BLaER1 (cell line): ENCODE measurements around the gene MNDA.
"Not testable (repeated sequence)": the region's sequence is repeated elsewhere in the genome, so short reads cannot be mapped to it uniquely, and the experiment has no call there.

Source experiments
- H3K27ac ChIP-seq: shearing (Covaris generic); formaldehyde crosslinking; 2 replicates; pipeline ENCODE4 v1.8.1; 2022
- H3K27me3 ChIP-seq: shearing (Covaris generic); formaldehyde crosslinking; 2 replicates; pipeline ENCODE4 v1.8.1; 2022
- H3K36me3 ChIP-seq: shearing (Covaris generic); formaldehyde crosslinking; 2 replicates; pipeline ENCODE4 v1.8.1; 2022
- H3K4me1 ChIP-seq: shearing (Covaris generic); formaldehyde crosslinking; 2 replicates; pipeline ENCODE4 v1.8.1; 2022
- H3K4me2 ChIP-seq: shearing (Covaris generic); formaldehyde crosslinking; 2 replicates; pipeline ENCODE4 v1.8.1; 2022
- H3K4me3 ChIP-seq: shearing (Covaris generic); formaldehyde crosslinking; 2 replicates; pipeline ENCODE4 v1.8.1; 2022
- H3K9ac ChIP-seq: shearing (Covaris generic); formaldehyde crosslinking; 2 replicates; pipeline ENCODE4 v1.8.1; 2022
- H3K9me3 ChIP-seq: shearing (Covaris generic); formaldehyde crosslinking; 2 replicates; pipeline ENCODE4 v1.8.1; 2022
- H4K20me1 ChIP-seq: shearing (Covaris generic); formaldehyde crosslinking; 2 replicates; pipeline ENCODE4 v1.8.1; 2022
- Cebpa-rat ChIP-seq: shearing (Covaris generic); IDR thresholded peaks from 2 replicates; pipeline ENCODE4 v1.8.1; 2022

The MNDA gene

DNA sequence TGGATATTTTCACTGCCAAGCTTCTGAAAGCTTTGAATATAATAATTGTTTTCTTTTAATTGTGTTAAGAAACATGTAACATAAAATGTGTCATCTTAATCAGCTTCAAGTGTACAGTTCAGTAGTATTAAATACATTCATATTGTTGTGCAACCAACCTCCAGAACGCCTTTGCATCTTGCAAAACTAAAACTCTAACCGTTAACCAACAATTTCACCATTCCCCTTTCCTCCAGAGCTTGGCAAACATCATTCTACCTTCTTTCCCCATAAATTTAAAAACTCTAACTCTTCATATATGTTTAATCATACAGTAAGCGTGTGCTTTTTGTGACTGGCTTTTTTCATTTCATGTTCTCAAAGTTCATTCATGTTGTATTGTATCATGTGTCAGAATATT is 2.1 kb downstream of the MNDA start:
- peaks cover 15% of the 10 kb centered on the region for H3K9me3 ChIP-seq
- no peak overlapping the region for H3K27ac ChIP-seq
- H3K27me3 ChIP-seq, result no peaks in the 10 kb centered on the region
- H3K4me2 ChIP-seq, result no peak overlapping the region
- TF ChIP-seq Cebpa-rat, result no peak
- H3K4me3 ChIP-seq, result no peak overlapping the region
- no peaks in the 10 kb centered on the region for H4K20me1 ChIP-seq
- no peaks in the 10 kb centered on the region for H3K36me3 ChIP-seq
- no peak overlapping the region for H3K9ac ChIP-seq
- no peaks in the 10 kb centered on the region for H3K4me1 ChIP-seq

DNA sequence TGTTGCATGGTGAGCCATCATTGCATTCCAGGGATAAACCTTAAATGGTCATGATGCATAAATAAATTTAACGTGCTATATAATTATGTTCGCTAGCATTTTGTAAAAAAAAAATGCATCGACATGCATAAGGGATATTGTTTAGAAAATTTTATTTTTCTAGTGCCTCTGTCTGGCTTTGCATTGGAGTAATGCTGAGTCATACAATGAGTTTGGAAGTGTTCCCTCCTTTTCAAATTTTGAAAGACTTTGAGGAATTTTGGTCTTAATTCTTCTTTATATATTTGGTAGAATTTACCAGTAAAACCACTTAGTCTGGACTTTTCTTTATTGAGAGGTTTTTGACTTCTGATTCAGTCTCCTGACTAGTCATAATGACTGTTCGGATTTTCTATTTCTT is 4.9 kb downstream of the MNDA start:
- no peaks in the 10 kb centered on the region for H3K4me1 ChIP-seq
- no peak for TF ChIP-seq Cebpa-rat
- no peaks in the 10 kb centered on the region for H3K9me3 ChIP-seq

DNA sequence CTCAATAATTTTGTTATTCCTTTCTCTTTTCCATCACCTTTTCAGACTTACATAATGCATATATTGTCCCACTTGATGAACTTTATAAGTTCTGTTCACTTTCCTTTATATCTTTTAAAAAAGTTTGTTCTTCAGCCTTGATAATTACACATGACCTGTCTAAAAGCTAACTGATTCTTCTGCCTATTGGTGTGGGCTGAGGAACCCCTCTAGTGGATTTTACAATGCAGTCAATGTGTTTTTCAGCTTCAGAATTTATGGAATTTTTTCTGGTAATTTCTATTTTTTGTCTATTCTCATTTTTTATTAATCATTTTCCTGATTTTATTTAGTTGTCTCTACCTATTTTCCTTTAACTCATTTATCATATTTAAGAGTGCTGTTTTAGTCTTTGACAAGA is 7.5 kb downstream of the MNDA start:
- TF ChIP-seq Cebpa-rat, result no peak
- Histone ChIP-seq H3K4me3 (no peak overlapping the region), H3K36me3 (no peaks in the 10 kb centered on the region), H3K4me2 (no peak overlapping the region), H4K20me1 (no peaks in the 10 kb centered on the region), H3K9ac (no peak overlapping the region), H3K4me1 (no peaks in the 10 kb centered on the region), H3K27ac (no peak overlapping the region), H3K9me3 (no peaks in the 10 kb centered on the region), H3K27me3 (no peaks in the 10 kb centered on the region)

More for the DNA sequence above, 4.9 kb downstream of the MNDA start:
- H3K27me3 ChIP-seq, result no peaks in the 10 kb centered on the region
- H3K9ac ChIP-seq, result no peak overlapping the region
- H3K27ac ChIP-seq, result no peak overlapping the region
- no peaks in the 10 kb centered on the region for H3K36me3 ChIP-seq
- H3K4me2 ChIP-seq, result no peak overlapping the region
- H3K4me3 ChIP-seq, result no peak overlapping the region
- no peaks in the 10 kb centered on the region for H4K20me1 ChIP-seq

DNA sequence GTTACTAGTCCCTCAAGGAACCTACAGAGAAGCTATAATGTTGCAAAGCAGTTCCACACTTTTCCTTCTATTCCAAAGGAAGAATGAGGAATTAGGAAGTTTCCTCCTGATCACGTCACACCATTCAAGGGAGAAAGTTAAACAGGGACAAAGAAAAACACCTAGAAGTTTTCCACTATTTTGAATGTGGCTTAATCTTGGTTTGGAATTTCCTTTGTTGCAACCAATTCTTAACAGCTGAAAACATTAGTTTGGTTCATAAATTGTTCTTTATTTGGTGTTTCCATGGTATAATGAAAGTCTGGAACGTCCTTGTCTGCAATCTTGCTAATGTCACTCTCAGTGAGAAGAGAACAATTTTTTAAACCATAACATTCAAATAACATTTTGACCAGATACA is 8.4 kb downstream of the MNDA start:
- Histone ChIP-seq H3K9me3 (no peaks in the 10 kb centered on the region), H3K4me1 (no peaks in the 10 kb centered on the region), H4K20me1 (no peaks in the 10 kb centered on the region), H3K27me3 (no peaks in the 10 kb centered on the region), H3K9ac (no peak overlapping the region), H3K4me3 (no peak overlapping the region), H3K4me2 (no peak overlapping the region), H3K36me3 (no peaks in the 10 kb centered on the region), H3K27ac (no peak overlapping the region)
- TF ChIP-seq Cebpa-rat, result no peak

DNA sequence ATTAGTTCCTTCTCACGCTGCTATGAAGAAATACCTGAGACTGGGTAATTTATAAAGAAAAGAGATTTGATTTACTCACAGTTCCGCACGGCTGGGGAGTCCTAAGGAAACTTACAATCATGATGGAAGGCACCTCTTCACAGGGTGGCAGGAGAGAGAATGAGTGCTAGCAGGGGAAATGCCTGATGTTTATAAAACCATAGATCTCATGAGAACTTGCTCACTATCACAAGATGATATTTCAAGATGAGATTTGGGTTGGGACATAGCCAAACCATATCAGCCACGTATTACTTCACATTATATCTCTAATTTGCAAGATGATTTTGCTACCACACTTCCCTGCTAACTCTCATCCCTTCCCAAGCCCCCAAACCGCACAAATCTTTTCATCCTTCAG is 9.1 kb downstream of the MNDA start:
- H3K36me3 ChIP-seq, result no peaks in the 10 kb centered on the region
- no peaks in the 10 kb centered on the region for H4K20me1 ChIP-seq
- no peak overlapping the region for H3K4me2 ChIP-seq
- no peaks in the 10 kb centered on the region for H3K4me1 ChIP-seq
- H3K27ac ChIP-seq, result no peak overlapping the region
- H3K9ac ChIP-seq, result no peak overlapping the region
- no peak overlapping the region for H3K4me3 ChIP-seq
- H3K27me3 ChIP-seq, result no peaks in the 10 kb centered on the region
- no peak for TF ChIP-seq Cebpa-rat
- H3K9me3 ChIP-seq, result no peaks in the 10 kb centered on the region

DNA sequence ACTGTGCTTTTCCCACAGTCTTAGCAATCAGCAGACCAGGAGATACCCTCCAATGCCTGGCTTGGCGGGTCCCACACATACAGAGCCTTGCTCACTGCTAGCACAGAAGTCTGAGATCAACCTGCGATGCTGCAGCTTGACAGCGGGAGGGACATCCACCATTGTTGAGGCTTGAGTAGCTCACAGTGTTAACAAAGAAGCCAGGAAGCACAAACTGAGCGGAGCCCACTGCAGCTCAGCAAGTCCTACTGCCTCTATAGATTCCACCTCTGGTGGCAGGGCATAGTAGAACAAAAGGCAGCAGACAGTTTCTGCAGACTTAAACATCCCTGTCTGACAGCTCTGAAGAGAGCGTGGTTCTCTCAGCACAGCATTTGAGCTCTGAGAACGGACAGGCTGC is 33.4 kb downstream of the MNDA start:
- no peak for TF ChIP-seq Cebpa-rat
- Histone ChIP-seq H3K27me3 (no peaks in the 10 kb centered on the region), H3K27ac (no peak overlapping the region), H3K4me1 (no peaks in the 10 kb centered on the region), H3K9ac (no peak overlapping the region), H3K36me3 (no peaks in the 10 kb centered on the region), H4K20me1 (no peaks in the 10 kb centered on the region), H3K4me3 (no peak overlapping the region), H3K9me3 (no peaks in the 10 kb centered on the region), H3K4me2 (no peak overlapping the region)

DNA sequence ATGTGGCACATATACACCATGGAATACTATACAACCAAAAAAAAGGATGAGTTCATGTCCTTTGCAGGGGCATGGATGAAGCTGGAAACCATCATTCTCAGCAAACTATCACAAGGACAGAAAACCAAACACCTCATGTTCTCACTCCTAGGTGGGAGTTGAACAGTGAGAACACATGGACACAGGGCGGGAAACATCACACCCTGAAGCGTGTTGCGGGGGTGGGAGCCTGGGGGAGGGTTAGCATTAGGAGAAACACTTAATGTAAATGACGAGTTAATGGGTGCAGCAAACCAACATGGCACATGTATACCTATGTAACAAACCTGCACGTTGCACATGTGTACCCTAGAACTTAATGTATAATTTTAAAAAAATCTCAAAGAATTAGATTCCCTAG is 39.3 kb downstream of the MNDA start:
- H3K4me2 ChIP-seq, H3K36me3 ChIP-seq, H4K20me1 ChIP-seq, H3K27ac ChIP-seq, H3K9ac ChIP-seq, H3K27me3 ChIP-seq, H3K9me3 ChIP-seq, H3K4me3 ChIP-seq, H3K4me1 ChIP-seq: not testable (repeated sequence)

DNA sequence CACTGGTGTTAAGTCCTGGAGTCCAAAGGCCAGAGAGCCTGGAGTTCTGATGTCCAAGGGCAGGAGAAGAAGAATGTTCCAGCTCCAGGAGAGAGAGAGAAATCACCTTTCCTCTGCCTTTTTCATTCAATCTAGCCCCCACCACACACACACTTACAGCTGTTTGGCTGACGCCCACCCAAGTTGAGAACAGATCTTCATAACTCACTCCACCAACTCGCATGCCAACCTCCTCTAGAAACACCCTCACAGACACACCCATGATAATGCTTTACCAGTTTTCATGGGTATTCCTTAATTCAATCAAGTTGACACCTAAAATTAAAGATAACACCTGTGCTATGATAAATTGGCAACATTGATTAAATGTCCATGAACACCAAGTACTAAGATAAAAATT is 42.0 kb downstream of the MNDA start:
- Histone ChIP-seq H3K27ac (no peak overlapping the region), H3K4me1 (no peaks in the 10 kb centered on the region), H3K36me3 (no peaks in the 10 kb centered on the region), H3K4me3 (no peak overlapping the region), H3K27me3 (no peaks in the 10 kb centered on the region), H4K20me1 (no peaks in the 10 kb centered on the region), H3K9me3 (no peaks in the 10 kb centered on the region), H3K9ac (no peak overlapping the region), H3K4me2 (no peak overlapping the region)
- TF ChIP-seq Cebpa-rat, result no peak

DNA sequence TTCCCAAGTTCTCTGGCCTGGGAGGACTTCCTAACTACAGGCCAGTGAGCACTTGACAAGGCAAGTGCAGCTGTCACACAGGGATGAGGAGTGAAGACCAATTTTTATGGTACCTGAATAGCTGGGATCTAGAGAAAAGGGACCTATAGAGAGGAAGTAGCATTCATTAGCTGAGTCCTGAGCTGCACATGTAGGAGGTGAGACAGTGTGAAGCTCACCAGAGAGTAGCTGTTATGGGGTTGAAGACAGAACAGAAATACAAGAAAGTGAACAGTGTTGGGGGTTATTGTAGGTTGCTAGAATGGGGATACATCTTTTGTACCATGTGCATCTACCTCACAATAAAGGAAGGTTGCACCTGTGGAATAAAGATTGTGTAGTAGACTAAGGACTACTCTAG is 62.5 kb downstream of the MNDA start:
- Histone ChIP-seq H3K4me3 (no peak overlapping the region), H3K4me2 (no peak overlapping the region), H3K27me3 (no peaks in the 10 kb centered on the region), H4K20me1 (no peaks in the 10 kb centered on the region), H3K9me3 (no peaks in the 10 kb centered on the region), H3K9ac (no peak overlapping the region), H3K36me3 (no peaks in the 10 kb centered on the region), H3K4me1 (no peaks in the 10 kb centered on the region), H3K27ac (no peak overlapping the region)
- no peak for TF ChIP-seq Cebpa-rat

DNA sequence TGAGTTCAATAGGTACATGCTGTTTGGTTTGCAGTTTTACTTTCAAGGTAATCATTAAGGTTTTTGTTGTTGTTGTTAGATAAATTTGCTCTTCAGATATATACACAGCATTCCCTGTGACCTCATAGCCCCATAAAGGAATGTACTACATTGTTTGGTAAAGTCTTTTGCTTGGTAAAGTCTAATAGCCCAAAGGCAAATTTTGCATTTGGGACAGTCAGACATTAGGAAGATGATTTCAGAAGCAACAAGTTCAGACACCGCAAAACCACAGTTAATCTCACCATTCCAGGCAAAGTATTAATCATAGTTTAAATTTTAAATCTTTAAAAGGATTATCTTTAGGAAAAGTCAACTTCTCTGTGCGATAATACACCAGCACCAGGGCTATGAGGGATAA is 67.6 kb downstream of the MNDA start:
- no peaks in the 10 kb centered on the region for H3K36me3 ChIP-seq
- H3K4me3 ChIP-seq, result no peak overlapping the region
- no peak overlapping the region for H3K9ac ChIP-seq
- H4K20me1 ChIP-seq, result no peaks in the 10 kb centered on the region
- no peaks in the 10 kb centered on the region for H3K27me3 ChIP-seq
- no peak overlapping the region for H3K4me2 ChIP-seq
- no peaks in the 10 kb centered on the region for H3K4me1 ChIP-seq
- TF ChIP-seq Cebpa-rat, result no peak
- no peaks in the 10 kb centered on the region for H3K9me3 ChIP-seq
- no peak overlapping the region for H3K27ac ChIP-seq
